H9 (cell line): ENCODE measurements around the gene FMO2. TPM values are rescaled to one million over a fixed set of nuclear protein-coding genes. Genes with fewer than 3 reads are reported as not detected.
A peak's percentile ranks its signal among the peaks of the same experiment; 100 is the strongest.

Source experiments
- DNase-seq: peaks from one replicate; pipeline ENCODE4 v3.0.0-alpha.2; 2017
- H2AFZ ChIP-seq: one replicate; pipeline ENCODE4 v1.6.1; 2013; ENCODE audit warnings: mild to moderate bottlenecking, low read length, control low read depth, moderate library complexity
- H2AK5ac ChIP-seq: 2 replicates; pipeline ENCODE4 v1.6.1; 2013; ENCODE audit warnings: low read length, control low read depth, mixed read lengths; ENCODE audit not compliant: insufficient read length
- H2BK120ac ChIP-seq: one replicate; pipeline ENCODE4 v1.6.1; 2013; ENCODE audit warnings: low read depth, mild to moderate bottlenecking, low read length, control low read depth, inconsistent platforms; ENCODE audit not compliant: poor library complexity, severe bottlenecking
- H2BK12ac ChIP-seq: 2 replicates; pipeline ENCODE4 v1.6.1; 2013; ENCODE audit warnings: low read length, control low read depth, mixed read lengths, low read depth; ENCODE audit not compliant: insufficient read length
- H2BK15ac ChIP-seq: 2 replicates; pipeline ENCODE4 v1.6.1; 2013; ENCODE audit warnings: low read depth, low read length, control low read depth
- H2BK20ac ChIP-seq: one replicate; pipeline ENCODE4 v1.6.1; 2013; ENCODE audit warnings: low read depth, mild to moderate bottlenecking, low read length, control low read depth, inconsistent platforms; ENCODE audit not compliant: poor library complexity, severe bottlenecking
- H2BK5ac ChIP-seq: 2 replicates; pipeline ENCODE4 v1.6.1; 2013; ENCODE audit warnings: low read length, control low read depth, mixed read lengths; ENCODE audit not compliant: insufficient read length
- H3K14ac ChIP-seq: 2 replicates; pipeline ENCODE4 v1.6.1; 2013; ENCODE audit warnings: low read length, control low read depth; ENCODE audit not compliant: insufficient read depth
- H3K18ac ChIP-seq: 2 replicates; pipeline ENCODE4 v1.6.1; 2013; ENCODE audit warnings: low read depth, mild to moderate bottlenecking, mixed read lengths, low read length, control low read depth; ENCODE audit not compliant: insufficient read length
- H3K23ac ChIP-seq: 2 replicates; pipeline ENCODE4 v1.6.1; 2013; ENCODE audit warnings: low read length, control low read depth, mixed read lengths, low read depth; ENCODE audit not compliant: insufficient read length
- H3K23me2 ChIP-seq: 2 replicates; pipeline ENCODE4 v1.6.1; 2013; ENCODE audit warnings: low read depth, mild to moderate bottlenecking, mixed read lengths, low read length, control low read depth; ENCODE audit not compliant: insufficient read length, poor library complexity, severe bottlenecking
- H3K27ac ChIP-seq: 2 replicates; pipeline ENCODE4 v1.5.1; 2013; ENCODE audit warnings: low read length, control low read depth, mixed read lengths, low read depth; ENCODE audit not compliant: insufficient read length
- H3K27me3 ChIP-seq: 2 replicates; pipeline ENCODE4 v1.6.1; 2013; ENCODE audit warnings: low read length, control low read depth, inconsistent platforms; ENCODE audit not compliant: insufficient read depth
- H3K4ac ChIP-seq: 2 replicates; pipeline ENCODE4 v1.6.1; 2013; ENCODE audit warnings: low read depth, mild to moderate bottlenecking, control low read depth, inconsistent platforms, low read length, moderate library complexity
- H3K4me1 ChIP-seq: 2 replicates; pipeline ENCODE4 v1.6.1; 2013; ENCODE audit warnings: low read length, control low read depth, inconsistent platforms; ENCODE audit not compliant: insufficient read depth
- H3K4me2 ChIP-seq: 2 replicates; pipeline ENCODE4 v1.6.1; 2013; ENCODE audit warnings: low read length, control low read depth, mixed read lengths; ENCODE audit not compliant: insufficient read length, insufficient read depth
- H3K56ac ChIP-seq: 2 replicates; pipeline ENCODE4 v1.6.1; 2013; ENCODE audit warnings: low read depth, mild to moderate bottlenecking, mixed read lengths, low read length, control low read depth; ENCODE audit not compliant: insufficient read length
- H3K79me1 ChIP-seq: 2 replicates; pipeline ENCODE4 v1.6.1; 2013; ENCODE audit warnings: low read depth, mild to moderate bottlenecking, moderate library complexity, low read length, control low read depth, inconsistent platforms; ENCODE audit not compliant: insufficient read depth, poor library complexity, severe bottlenecking
- H3K79me2 ChIP-seq: 2 replicates; pipeline ENCODE4 v1.6.1; 2013; ENCODE audit warnings: low read length, control low read depth, inconsistent platforms; ENCODE audit not compliant: insufficient read depth
- H3K9ac ChIP-seq: 2 replicates; pipeline ENCODE4 v1.6.1; 2013; ENCODE audit warnings: low read length, control low read depth, mixed read lengths; ENCODE audit not compliant: insufficient read length; ENCODE audit errors: extremely low read depth
- H3K9me3 ChIP-seq: one replicate; pipeline ENCODE4 v1.6.1; 2013; ENCODE audit warnings: low read depth, low read length, inconsistent platforms; ENCODE audit not compliant: control insufficient read depth
- H3T11ph ChIP-seq: one replicate; pipeline ENCODE4 v1.6.1; 2013; ENCODE audit warnings: mild to moderate bottlenecking, low read length, control low read depth, inconsistent platforms
- H4K20me1 ChIP-seq: one replicate; pipeline ENCODE4 v1.6.1; 2013; ENCODE audit not compliant: control insufficient read depth, insufficient read length, insufficient read depth
- H4K5ac ChIP-seq: 2 replicates; pipeline ENCODE4 v1.6.1; 2013; ENCODE audit warnings: low read depth, mild to moderate bottlenecking, mixed read lengths, low read length, control low read depth; ENCODE audit not compliant: insufficient read length
- H4K8ac ChIP-seq: replicated peaks from 2 replicates; pipeline ENCODE4 v1.6.1; 2013; ENCODE audit warnings: low read length, control low read depth, mixed read lengths, low read depth; ENCODE audit not compliant: insufficient read length
- H4K91ac ChIP-seq: 2 replicates; pipeline ENCODE4 v1.6.1; 2013; ENCODE audit warnings: low read depth, mild to moderate bottlenecking, moderate library complexity, mixed read lengths, low read length, control low read depth; ENCODE audit not compliant: insufficient read length
- H3K27ac Mint-ChIP-seq, 3 experiments: 2 replicates in 2 of 3; 3 replicates in 1 of 3; pipeline ENCODE4 v1.8.0; 2020 to 2021; ENCODE audit warnings: mixed read lengths in 3 of 3, mild to moderate bottlenecking in 1 of 3, moderate library complexity in 1 of 3
- H3K27me3 Mint-ChIP-seq: 2 replicates; pipeline ENCODE4 v1.8.0; 2021; ENCODE audit warnings: low read depth, mild to moderate bottlenecking, moderate library complexity, mixed read lengths
- H3K36me3 Mint-ChIP-seq, 3 experiments: 2 replicates in 2 of 3; 3 replicates in 1 of 3; pipeline ENCODE4 v1.8.0; 2020 to 2021; ENCODE audit warnings: low read depth in 3 of 3, mixed read lengths in 3 of 3; ENCODE audit not compliant: insufficient read depth in 1 of 3
- H3K4me1 Mint-ChIP-seq, 2 experiments: 2 replicates each; pipeline ENCODE4 v1.8.0; 2020; ENCODE audit warnings: mixed read lengths in 2 of 2
- H3K4me3 Mint-ChIP-seq, 2 experiments: 2 replicates in 1 of 2; 3 replicates in 1 of 2; pipeline ENCODE4 v1.8.0; 2020 to 2021; ENCODE audit warnings: mild to moderate bottlenecking in 2 of 2, mixed read lengths in 2 of 2, moderate library complexity in 1 of 2
- H3K9me3 Mint-ChIP-seq, 2 experiments: 2 replicates in 1 of 2; 3 replicates in 1 of 2; pipeline ENCODE4 v1.8.0; 2020; ENCODE audit warnings: mild to moderate bottlenecking in 2 of 2, mixed read lengths in 2 of 2, moderate library complexity in 1 of 2
- CTCF ChIP-seq: fragments of 200-600 bp; sonication (generic); conservative IDR thresholded peaks from 3 replicates; pipeline ENCODE4 v1.8.0; 2021; ENCODE audit warnings: antibody characterized with exemption, mild to moderate bottlenecking
- WGBS: extraction: QIAGEN DNeasy Blood & Tissue Kit; methylation state at CpG from one replicate; pipeline ENCODE4 v1.1.7; 2013; ENCODE audit warnings: missing lambda C conversion rate, low lambda C conversion rate, mixed read lengths; ENCODE audit not compliant: insufficient read length; ENCODE audit errors: extremely low coverage; 5-methylcytosine and 5-hydroxymethylcytosine counted together
- total RNA-seq: library from RNA; stranded (reverse); gene quantifications from 2 replicates; pipeline ENCODE4 v1.2.1, GENCODE V29; 2021

FMO2 gene
- total RNA-seq, 1 experiment from 2014 or later: not detected

GRCh38 chr1:171251952-171252300 is 66.8 kb downstream of the FMO2 start:
- Histone ChIP-seq H3K4me2 (peak overlapping the region; percentile 69), H2BK12ac (no peak overlapping the region), H4K5ac (no peak overlapping the region), H2AK5ac (no peak overlapping the region), H3K9ac (no peak overlapping the region), H3K23ac (no peak overlapping the region), H4K20me1 (no peaks in the 10 kb centered on the region), H4K91ac (no peak overlapping the region), H3K4me1 (peaks cover 8% of the 10 kb centered on the region; the same call in 1 of the 2 replicates), H3K23me2 (peaks cover 2% of the 10 kb centered on the region), H2AFZ (no peak overlapping the region), H3K18ac (no peak overlapping the region), H3K4ac (no peak overlapping the region), H3K79me1 (no peaks in the 10 kb centered on the region), H4K8ac (no peak overlapping the region), H3K56ac (no peak overlapping the region), H3K27ac (no peak overlapping the region), H3K27me3 (no peaks in the 10 kb centered on the region), H2BK20ac (no peak overlapping the region), H3K79me2 (no peaks in the 10 kb centered on the region), H2BK120ac (no peak overlapping the region), H2BK5ac (no peak overlapping the region), H3K9me3 (no peaks in the 10 kb centered on the region), H3K14ac (no peak overlapping the region), H2BK15ac (no peak overlapping the region), H3T11ph (no peak overlapping the region)
- H3K27me3 Mint-ChIP-seq: no peaks in the 10 kb centered on the region; the same call in none of the 2 replicates
- H3K4me3 Mint-ChIP-seq: peak overlapping the region; percentile 74 to 84
- 0 out of 7 replicates have a peak, but pooled peaks cover 0 to 6% (median 0%) of the 10 kb centered on the region in 3 experiments for H3K36me3 Mint-ChIP-seq
- H3K9me3 Mint-ChIP-seq: no peaks in the 10 kb centered on the region
- H3K27ac Mint-ChIP-seq: no peak overlapping the region
- no peak for DNase-seq
- TF ChIP-seq CTCF: no peak; the same call in 2 of the 3 replicates
- H3K4me1 Mint-ChIP-seq: peaks cover 43 to 44% of the 10 kb centered on the region in 2 experiments
- no CpG with 5 or more reads among the region's 6 CpGs for WGBS
